ENCODE data around the gene TGFB3. TPM values are rescaled to one million over a fixed set of nuclear protein-coding genes. Genes with fewer than 3 reads are reported as not detected.

Gene TGFB3
- total RNA-seq, 5 donors from 2014 or later (not counting 1 experiment from before 2014, with no cell fraction given), result 6.4 to 9.6 (median 8.8) TPM

DNA sequence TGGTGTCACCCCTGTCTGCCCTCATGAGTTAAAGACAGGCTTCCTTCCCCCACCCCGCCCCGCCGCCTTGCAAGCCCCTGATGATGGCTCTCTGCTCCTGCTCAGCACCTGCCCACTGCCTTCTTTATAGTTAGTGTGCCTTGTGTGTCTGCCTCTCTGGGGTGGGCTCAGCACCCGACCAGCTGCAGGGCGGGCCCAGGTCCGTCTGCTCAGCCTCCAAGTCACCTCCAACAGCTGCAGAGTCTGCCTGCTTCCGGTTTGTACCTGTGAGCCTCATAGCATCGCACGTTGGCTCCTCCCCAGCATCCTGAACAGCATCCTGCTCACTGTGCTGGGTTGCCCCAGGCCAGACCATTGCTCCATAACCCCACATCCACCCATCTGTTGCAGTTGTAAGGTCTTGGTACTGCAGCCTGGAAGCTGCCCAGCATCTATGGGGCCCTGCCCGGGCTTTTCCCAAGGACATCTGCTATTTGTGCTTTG is 3.5 kb downstream of the TGFB3 start:
- H3K27ac ChIP-seq (ENCODE audit: low read length), result no peak overlapping the region

DNA sequence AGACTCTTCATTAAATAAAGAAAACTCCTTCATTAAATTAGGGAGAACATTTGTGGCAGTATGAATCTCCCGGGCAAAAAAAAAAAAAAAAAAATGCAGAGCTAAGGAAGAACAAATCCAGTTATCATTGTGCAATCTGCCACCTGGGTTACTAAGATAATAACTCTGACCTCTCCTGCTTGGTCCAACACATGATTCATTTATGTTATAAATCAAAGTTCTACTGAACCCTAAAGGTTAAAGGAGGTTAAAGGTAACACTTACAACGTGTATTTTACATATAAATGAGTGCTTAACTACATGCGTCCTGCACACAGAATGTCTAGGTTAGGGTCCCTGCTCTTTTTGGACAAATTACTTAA is 4.2 kb downstream of the TGFB3 start:
- POLR2A ChIA-PET, result interaction anchor here in 1 of 2 donors (0.6 to 0.7 kb wide), 2 partner anchors 10 to 23 kb away, joined by 3 to 15 read pairs; no protein-coding TSS in a partner anchor

More for the DNA sequence above, 3.5 kb downstream of the TGFB3 start:
- Mint-ChIP-seq H3K27me3 (no peaks in the 10 kb centered on the region), H3K4me3 (peak overlapping the region in 1 of 3 donors; percentile 28), H3K4me1 (peaks cover 39 to 43% (median 42%) of the 10 kb centered on the region in 3 donors), H3K9me3 (no peaks in the 10 kb centered on the region), H3K36me3 (no peaks in the 10 kb centered on the region), H3K27ac (peak overlapping the region; percentile 28 to 87)
- Histone ChIP-seq H3K36me3 (ENCODE audit: control insufficient read depth in 2 of 2, extremely low read depth in 1 of 2, insufficient read depth in 1 of 2, low read length in 1 of 2) (no peaks in the 10 kb centered on the region), H3K4me1 (ENCODE audit: control insufficient read depth in 1 of 2, extremely low read depth in 1 of 2, insufficient read depth in 2 of 2, low read length in 2 of 2) (peaks cover 3 to 37% of the 10 kb centered on the region in 2 experiments), H3K27me3 (replicated peaks in 1 of 2; ENCODE audit: control insufficient read depth in 2 of 2, extremely low read depth in 1 of 2, insufficient read depth in 2 of 2, low read length in 1 of 2) (no peaks in the 10 kb centered on the region), H3K4me3 (ENCODE audit: control insufficient read depth in 1 of 2, extremely low read depth in 1 of 2, low read length in 1 of 2) (no peak overlapping the region), H3K9me3 (no peaks in the 10 kb centered on the region)
- ChIA-PET CTCF (interaction anchor here in 1 of 2 donors (1.3 kb wide), 1 partner anchor 268 kb away, joined by 3 read pairs; no protein-coding TSS in a partner anchor), POLR2A (no interaction called here)
- ATAC-seq (replicated peaks in 1 of 4) (peak; percentile 18 to 57 (median 32)), DNase-seq (peak in 29 of 35 experiments; percentile 8 to 52 (median 32))
- WGBS (ENCODE audit: insufficient coverage), result 60% methylated on average over 10 of the region's 10 CpGs

DNA sequence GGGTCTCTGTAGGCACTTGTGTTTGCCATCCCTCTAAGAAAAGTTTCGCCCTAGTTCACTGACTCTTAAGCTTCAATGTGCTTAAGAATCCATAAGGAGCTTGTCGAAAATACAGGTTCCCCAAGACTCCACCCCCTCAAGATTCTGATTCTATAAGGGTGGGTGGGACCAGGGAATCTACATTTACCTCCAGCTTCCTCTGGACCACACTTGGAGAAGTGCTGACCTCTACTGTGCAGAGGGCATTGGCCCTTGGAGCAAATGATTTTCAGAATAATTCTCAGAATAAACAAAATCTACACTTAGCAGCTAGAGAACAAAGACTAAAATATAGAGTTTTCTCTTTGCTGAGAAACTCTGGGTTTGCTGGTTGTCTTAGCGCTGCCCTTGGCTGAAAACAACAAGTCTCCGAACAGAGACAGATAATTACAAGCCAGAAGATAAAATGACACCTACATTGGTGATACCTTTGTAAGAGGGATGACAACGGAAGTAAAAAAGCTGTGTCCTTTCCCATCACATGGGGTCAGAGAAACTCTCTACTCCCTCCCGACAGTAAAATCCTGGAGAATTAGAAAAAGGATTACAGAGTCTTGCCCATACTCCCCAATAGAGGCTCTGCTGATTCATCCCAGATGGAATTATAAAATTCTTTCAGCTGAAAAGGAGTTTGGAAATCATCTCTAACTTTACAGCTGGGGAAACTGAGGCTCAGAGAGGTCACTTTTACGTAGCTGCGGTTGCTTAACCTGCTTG is 4.8 kb downstream of the TGFB3 start:
- H3K27ac Mint-ChIP-seq, result no peak overlapping the region
- H3K27me3 Mint-ChIP-seq, result no peaks in the 10 kb centered on the region
- H3K27me3 ChIP-seq (replicated peaks in 1 of 2; ENCODE audit: control insufficient read depth in 2 of 2, extremely low read depth in 1 of 2, insufficient read depth in 2 of 2, low read length in 1 of 2), result no peaks in the 10 kb centered on the region
- no peak overlapping the region for H3K27ac ChIP-seq (ENCODE audit: low read length)
- H3K36me3 ChIP-seq (ENCODE audit: control insufficient read depth in 2 of 2, extremely low read depth in 1 of 2, insufficient read depth in 1 of 2, low read length in 1 of 2), result no peaks in the 10 kb centered on the region
- ChIA-PET CTCF (interaction anchor here in 1 of 2 donors (0.6 to 2.6 kb wide), 2 partner anchors 70 to 268 kb away, joined by 6 to 12 read pairs; no protein-coding TSS in a partner anchor), POLR2A (interaction anchor here in 1 of 2 donors (0.6 to 0.7 kb wide), 2 partner anchors 10 to 22 kb away, joined by 3 to 15 read pairs; no protein-coding TSS in a partner anchor)
- H3K4me1 Mint-ChIP-seq, result peaks cover 38 to 42% (median 39%) of the 10 kb centered on the region in 3 donors
- DNase-seq (no peak), ATAC-seq (replicated peaks in 1 of 4) (no peak)
- WGBS (ENCODE audit: insufficient coverage), result 83% methylated on average over 2 of the region's 8 CpGs
- no peaks in the 10 kb centered on the region for H3K9me3 Mint-ChIP-seq
- no peaks in the 10 kb centered on the region for H3K36me3 Mint-ChIP-seq
- H3K4me3 Mint-ChIP-seq, result no peak overlapping the region
- no peaks in the 10 kb centered on the region for H3K9me3 ChIP-seq
- H3K4me1 ChIP-seq (ENCODE audit: control insufficient read depth in 1 of 2, extremely low read depth in 1 of 2, insufficient read depth in 2 of 2, low read length in 2 of 2), result peaks cover 3 to 30% of the 10 kb centered on the region in 2 experiments
- H3K4me3 ChIP-seq (ENCODE audit: control insufficient read depth in 1 of 2, extremely low read depth in 1 of 2, low read length in 1 of 2), result no peak overlapping the region

More for the DNA sequence above, 4.2 kb downstream of the TGFB3 start:
- Histone ChIP-seq H3K9me3 (no peaks in the 10 kb centered on the region), H3K27ac (ENCODE audit: low read length) (no peak overlapping the region), H3K36me3 (ENCODE audit: control insufficient read depth in 2 of 2, extremely low read depth in 1 of 2, insufficient read depth in 1 of 2, low read length in 1 of 2) (no peaks in the 10 kb centered on the region), H3K27me3 (replicated peaks in 1 of 2; ENCODE audit: control insufficient read depth in 2 of 2, extremely low read depth in 1 of 2, insufficient read depth in 2 of 2, low read length in 1 of 2) (no peaks in the 10 kb centered on the region), H3K4me3 (ENCODE audit: control insufficient read depth in 1 of 2, extremely low read depth in 1 of 2, low read length in 1 of 2) (no peak overlapping the region), H3K4me1 (ENCODE audit: control insufficient read depth in 1 of 2, extremely low read depth in 1 of 2, insufficient read depth in 2 of 2, low read length in 2 of 2) (peaks cover 3 to 32% of the 10 kb centered on the region in 2 experiments)
- Mint-ChIP-seq H3K4me1 (peaks cover 39 to 42% (median 39%) of the 10 kb centered on the region in 3 donors), H3K9me3 (no peaks in the 10 kb centered on the region), H3K27ac (no peak overlapping the region), H3K27me3 (no peaks in the 10 kb centered on the region), H3K4me3 (no peak overlapping the region), H3K36me3 (no peaks in the 10 kb centered on the region)
- WGBS (ENCODE audit: insufficient coverage), result no CpG with 5 or more reads among the region's 3 CpGs
- CTCF ChIA-PET, result interaction anchor here in 1 of 2 donors (2.6 kb wide), 1 partner anchor 268 kb away, joined by 12 read pairs; no protein-coding TSS in a partner anchor
- no peak for ATAC-seq (replicated peaks in 1 of 4)
- DNase-seq, result no peak

DNA sequence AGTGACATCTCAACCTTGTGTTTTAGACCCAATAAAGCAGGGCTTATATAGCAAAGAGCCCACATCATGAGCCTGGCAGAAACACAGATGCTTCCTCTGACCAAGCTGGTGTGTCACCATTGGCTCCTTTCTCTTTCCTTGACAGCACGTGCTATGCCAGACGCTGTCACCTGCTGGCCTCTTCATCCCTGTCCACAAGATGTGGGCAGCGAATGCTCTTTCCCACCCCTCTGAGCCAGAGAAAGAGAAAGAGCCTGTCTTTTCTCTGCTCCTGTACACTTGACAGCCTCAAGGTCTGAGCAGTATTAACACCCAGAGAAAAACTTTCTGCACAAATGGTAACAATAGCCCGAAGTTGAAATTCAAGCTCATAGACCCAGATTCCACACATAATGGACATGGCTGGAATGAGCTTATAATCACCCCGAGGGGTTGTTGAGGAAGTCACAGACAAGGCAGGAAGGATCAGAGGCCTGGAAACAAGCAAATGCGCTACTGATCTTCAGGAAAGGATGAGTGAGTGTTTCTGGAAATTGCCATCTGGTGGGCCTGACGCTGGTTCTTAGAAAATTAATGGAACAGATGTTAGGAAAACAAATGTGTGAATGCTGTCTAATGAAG is 8.9 kb downstream of the TGFB3 start:
- Mint-ChIP-seq H3K4me3 (no peak overlapping the region), H3K27me3 (no peaks in the 10 kb centered on the region), H3K36me3 (peaks cover 8% of the 10 kb centered on the region), H3K4me1 (peaks cover under 1 to 2% (median under 1%) of the 10 kb centered on the region in 3 donors), H3K27ac (no peak overlapping the region), H3K9me3 (no peaks in the 10 kb centered on the region)
- H3K27me3 ChIP-seq (replicated peaks in 1 of 2; ENCODE audit: control insufficient read depth in 2 of 2, extremely low read depth in 1 of 2, insufficient read depth in 2 of 2, low read length in 1 of 2), result no peaks in the 10 kb centered on the region
- H3K9me3 ChIP-seq, result no peaks in the 10 kb centered on the region
- CTCF ChIA-PET, result no interaction called here
- no peaks in the 10 kb centered on the region for H3K4me1 ChIP-seq (ENCODE audit: control insufficient read depth in 1 of 2, extremely low read depth in 1 of 2, insufficient read depth in 2 of 2, low read length in 2 of 2)
- DNase-seq, result no peak
- ATAC-seq (replicated peaks in 1 of 4), result no peak
- H3K36me3 ChIP-seq (ENCODE audit: control insufficient read depth in 2 of 2, extremely low read depth in 1 of 2, insufficient read depth in 1 of 2, low read length in 1 of 2), result peaks cover 0 to 4% of the 10 kb centered on the region in 2 donors
- WGBS (ENCODE audit: insufficient coverage), result 73% methylated on average over 5 of the region's 7 CpGs
- no peak overlapping the region for H3K4me3 ChIP-seq (ENCODE audit: control insufficient read depth in 1 of 2, extremely low read depth in 1 of 2, low read length in 1 of 2)
- H3K27ac ChIP-seq (ENCODE audit: low read length), result no peak overlapping the region
- POLR2A ChIA-PET, result no interaction called here

DNA sequence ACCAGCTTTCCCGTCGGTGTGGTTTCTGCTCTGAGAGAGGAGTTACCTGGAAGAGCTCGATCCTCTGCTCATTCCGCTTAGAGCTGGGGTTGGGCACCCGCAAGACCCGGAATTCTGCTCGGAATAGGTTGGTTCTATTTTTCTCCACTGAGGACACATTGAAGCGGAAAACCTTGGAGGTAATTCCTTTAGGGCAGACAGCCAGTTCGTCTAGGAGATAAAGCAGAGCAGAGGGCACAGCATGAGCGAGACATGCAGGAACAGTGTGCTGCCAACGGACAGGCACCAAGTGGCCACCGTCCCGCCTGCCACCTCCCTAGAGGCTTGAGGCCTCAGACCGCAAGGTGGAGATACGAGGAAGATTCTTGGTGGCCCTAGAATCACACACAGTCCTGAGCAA is 10.3 kb downstream of the TGFB3 start:
- H3K27me3 Mint-ChIP-seq, result no peaks in the 10 kb centered on the region
- POLR2A ChIA-PET, result no interaction called here
- no peaks in the 10 kb centered on the region for H3K4me1 Mint-ChIP-seq
- peaks cover 20% of the 10 kb centered on the region for H3K36me3 Mint-ChIP-seq
- no peak for DNase-seq
- ATAC-seq (replicated peaks in 1 of 4), result no peak
- Histone ChIP-seq H3K9me3 (no peaks in the 10 kb centered on the region), H3K36me3 (ENCODE audit: control insufficient read depth in 2 of 2, extremely low read depth in 1 of 2, insufficient read depth in 1 of 2, low read length in 1 of 2) (peaks cover 0 to 4% of the 10 kb centered on the region in 2 donors), H3K27ac (ENCODE audit: low read length) (no peak overlapping the region), H3K27me3 (replicated peaks in 1 of 2; ENCODE audit: control insufficient read depth in 2 of 2, extremely low read depth in 1 of 2, insufficient read depth in 2 of 2, low read length in 1 of 2) (no peaks in the 10 kb centered on the region), H3K4me3 (ENCODE audit: control insufficient read depth in 1 of 2, extremely low read depth in 1 of 2, low read length in 1 of 2) (no peak overlapping the region), H3K4me1 (ENCODE audit: control insufficient read depth in 1 of 2, extremely low read depth in 1 of 2, insufficient read depth in 2 of 2, low read length in 2 of 2) (no peaks in the 10 kb centered on the region)
- CTCF ChIA-PET, result no interaction called here
- H3K9me3 Mint-ChIP-seq, result no peaks in the 10 kb centered on the region
- H3K4me3 Mint-ChIP-seq, result no peak overlapping the region
- no peak overlapping the region for H3K27ac Mint-ChIP-seq
- WGBS (ENCODE audit: insufficient coverage), result 97% methylated on average over 14 of the region's 15 CpGs

DNA sequence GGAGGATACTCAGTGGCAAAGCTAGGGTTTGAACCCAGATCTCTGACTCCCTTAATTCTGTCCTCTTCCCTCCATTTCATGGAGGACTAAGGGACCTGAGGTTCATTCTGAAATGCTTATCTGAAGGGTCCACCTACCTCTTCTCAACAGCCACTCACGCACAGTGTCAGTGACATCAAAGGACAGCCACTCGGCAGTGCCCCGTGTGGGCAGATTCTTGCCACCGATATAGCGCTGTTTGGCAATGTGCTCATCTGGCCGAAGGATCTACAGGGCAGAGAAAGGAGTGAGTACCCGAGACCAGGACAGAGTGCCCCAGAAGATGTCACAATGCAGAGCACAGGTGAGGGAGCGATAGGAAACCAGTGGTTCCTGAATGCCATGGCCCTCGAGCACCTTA is 10.8 kb downstream of the TGFB3 start:
- peaks cover 0 to 4% of the 10 kb centered on the region in 2 donors for H3K36me3 ChIP-seq (ENCODE audit: control insufficient read depth in 2 of 2, extremely low read depth in 1 of 2, insufficient read depth in 1 of 2, low read length in 1 of 2)
- POLR2A ChIA-PET, result interaction anchor here in 1 of 2 donors (0.6 kb wide), 1 partner anchor 12 kb away, joined by 7 read pairs; no protein-coding TSS in a partner anchor
- H3K9me3 Mint-ChIP-seq, result no peaks in the 10 kb centered on the region
- no peak for DNase-seq
- no peaks in the 10 kb centered on the region for H3K4me1 ChIP-seq (ENCODE audit: control insufficient read depth in 1 of 2, extremely low read depth in 1 of 2, insufficient read depth in 2 of 2, low read length in 2 of 2)
- 86% methylated on average over 9 of the region's 9 CpGs for WGBS (ENCODE audit: insufficient coverage)
- H3K36me3 Mint-ChIP-seq, result peaks cover 25% of the 10 kb centered on the region
- no peak overlapping the region for H3K27ac Mint-ChIP-seq
- no peaks in the 10 kb centered on the region for H3K27me3 ChIP-seq (replicated peaks in 1 of 2; ENCODE audit: control insufficient read depth in 2 of 2, extremely low read depth in 1 of 2, insufficient read depth in 2 of 2, low read length in 1 of 2)
- no peak overlapping the region for H3K27ac ChIP-seq (ENCODE audit: low read length)
- ATAC-seq (replicated peaks in 1 of 4), result no peak
- H3K4me1 Mint-ChIP-seq, result no peaks in the 10 kb centered on the region
- H3K4me3 ChIP-seq (ENCODE audit: control insufficient read depth in 1 of 2, extremely low read depth in 1 of 2, low read length in 1 of 2), result no peak overlapping the region
- no peak overlapping the region for H3K4me3 Mint-ChIP-seq
- no peaks in the 10 kb centered on the region for H3K9me3 ChIP-seq
- CTCF ChIA-PET, result no interaction called here
- no peaks in the 10 kb centered on the region for H3K27me3 Mint-ChIP-seq

All from T-cell (primary cell).